HG03025 (cell line): ENCODE data around the gene GUCY1A2.

Experiments
- ATAC-seq: cut with Tn5 transposase; IDR thresholded peaks from one replicate; pipeline ENCODE4 v1.9.1; 2021; ENCODE audit warnings: mild to moderate bottlenecking, moderate library complexity; ENCODE audit not compliant: unreplicated experiment, low FRiP score

The GUCY1A2 gene

GRCh38 chr11:106761745-106762144 is 256.5 kb downstream of the GUCY1A2 start:
- no peak for ATAC-seq

GRCh38 chr11:106761240-106761639 is 257.0 kb downstream of the GUCY1A2 start:
- no peak for ATAC-seq

- ATAC-seq = no peak
Observed at GRCh38 chr11:106748059-106748458, 270.2 kb downstream of the GUCY1A2 start.

- no peak for ATAC-seq
Observed at GRCh38 chr11:106745941-106746340, 272.3 kb downstream of the GUCY1A2 start.

GRCh38 chr11:106733635-106734034 is 284.6 kb downstream of the GUCY1A2 start:
- ATAC-seq = no peak

- no peak for ATAC-seq
Observed at GRCh38 chr11:106728859-106729258, 289.4 kb downstream of the GUCY1A2 start.

- no peak for ATAC-seq
Observed at GRCh38 chr11:106728379-106728778, 289.9 kb downstream of the GUCY1A2 start.

- ATAC-seq = no peak
Observed at GRCh38 chr11:106727256-106727655, 291.0 kb downstream of the GUCY1A2 start.

- ATAC-seq = no peak
Observed at GRCh38 chr11:106724293-106724892, 293.9 kb downstream of the GUCY1A2 start.

GRCh38 chr11:106723071-106723470 is 295.2 kb downstream of the GUCY1A2 start:
- ATAC-seq = no peak

- ATAC-seq = no peak
Observed at GRCh38 chr11:106717222-106717621, 301.1 kb downstream of the GUCY1A2 start.

- ATAC-seq = no peak
Observed at GRCh38 chr11:106714199-106714598, 304.1 kb downstream of the GUCY1A2 start.

GRCh38 chr11:106708348-106708747 is 309.9 kb downstream of the GUCY1A2 start:
- no peak for ATAC-seq

GRCh38 chr11:106706355-106706754 is 311.9 kb downstream of the GUCY1A2 start:
- no peak for ATAC-seq

- no peak for ATAC-seq
Observed at GRCh38 chr11:106702805-106703204, 315.5 kb downstream of the GUCY1A2 start.

- no peak for ATAC-seq
Observed at GRCh38 chr11:106697058-106697457, 321.2 kb downstream of the GUCY1A2 start.

GRCh38 chr11:106695506-106695905 is 322.8 kb downstream of the GUCY1A2 start:
- ATAC-seq = no peak

GRCh38 chr11:106694501-106694900 is 323.8 kb downstream of the GUCY1A2 start:
- ATAC-seq = no peak

- ATAC-seq = no peak
Observed at GRCh38 chr11:106691807-106692365, 326.4 kb downstream of the GUCY1A2 start.

- ATAC-seq = no peak
Observed at GRCh38 chr11:106690923-106691322, 327.4 kb downstream of the GUCY1A2 start.

GRCh38 chr11:106684944-106685343 is 333.3 kb downstream of the GUCY1A2 start:
- no peak for ATAC-seq

GRCh38 chr11:106683435-106683834 is 334.8 kb downstream of the GUCY1A2 start:
- ATAC-seq = peak; percentile 84

GRCh38 chr11:106681435-106681834 is 336.8 kb downstream of the GUCY1A2 start:
- ATAC-seq = no peak
